ENCODE data around the gene CMBL.

The CMBL gene

DNA sequence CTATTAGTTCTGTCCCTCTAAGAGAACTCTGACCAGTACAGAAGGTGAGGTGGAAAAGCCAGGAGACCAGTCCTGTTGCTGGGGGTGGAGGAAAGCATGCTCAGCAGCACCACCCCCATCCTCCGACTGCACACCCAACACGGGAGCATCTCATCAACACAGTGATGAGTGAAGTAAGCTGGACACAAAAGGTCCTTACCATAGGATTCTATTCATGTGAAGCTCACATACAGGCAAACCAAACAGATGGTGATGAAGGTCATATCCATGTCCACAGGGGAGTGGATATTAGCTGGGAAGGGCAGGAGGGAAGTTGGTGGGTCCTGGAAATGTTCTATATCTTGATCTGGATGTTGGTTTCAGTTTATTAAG is 31.0 kb upstream of the CMBL start:
- Mint-ChIP-seq H3K4me3 (no peak overlapping the region), H3K4me1 (no peaks in the 10 kb centered on the region), H3K27ac (no peak overlapping the region), H3K27me3 (peaks cover 7% of the 10 kb centered on the region), H3K36me3 (no peaks in the 10 kb centered on the region), H3K9me3 (no peaks in the 10 kb centered on the region)

DNA sequence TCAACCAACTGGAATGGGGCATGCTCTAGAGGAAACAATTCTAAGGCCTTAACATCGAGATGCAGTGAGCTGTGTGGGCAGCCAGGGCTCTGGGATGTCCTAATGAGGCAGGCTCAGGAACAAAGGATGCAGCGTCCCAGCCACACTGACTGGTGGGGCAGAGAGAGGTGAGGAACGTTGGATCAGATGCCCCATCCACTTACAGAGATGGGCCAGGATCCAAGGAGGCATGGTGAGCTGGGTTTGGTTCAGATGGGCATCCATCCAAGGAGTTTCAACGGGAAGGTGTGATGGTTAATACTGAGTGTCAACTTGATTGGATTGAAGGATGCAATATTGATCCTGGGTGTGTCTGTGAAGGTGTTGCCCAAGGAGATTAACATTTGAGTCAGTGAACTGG is 30.3 kb upstream of the CMBL start:
- Mint-ChIP-seq H3K27ac (no peak overlapping the region), H3K4me3 (no peak overlapping the region), H3K9me3 (no peaks in the 10 kb centered on the region), H3K27me3 (peaks cover 11% of the 10 kb centered on the region), H3K36me3 (no peaks in the 10 kb centered on the region), H3K4me1 (peaks cover 6% of the 10 kb centered on the region)

DNA sequence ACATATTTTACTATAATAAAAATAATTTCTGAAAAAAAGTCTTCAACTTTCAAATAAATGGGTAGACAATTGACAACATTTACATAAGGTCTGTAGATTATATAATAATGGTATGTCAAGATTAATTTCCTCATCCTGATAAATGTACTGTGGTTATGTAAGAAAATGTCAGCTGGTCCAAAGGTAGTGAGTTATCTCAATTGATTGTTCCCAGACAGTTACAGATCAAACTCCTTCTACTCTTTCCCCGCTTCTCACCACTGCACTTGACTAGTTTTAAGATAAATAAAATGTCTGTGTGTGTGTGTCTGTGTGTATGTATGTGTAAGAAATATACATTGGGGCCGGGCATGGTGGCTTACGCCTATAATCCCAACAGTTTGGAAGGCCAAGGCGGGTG is 29.4 kb upstream of the CMBL start:
- Mint-ChIP-seq H3K27me3 (peaks cover 13% of the 10 kb centered on the region), H3K4me1 (peaks cover 9% of the 10 kb centered on the region), H3K27ac (no peak overlapping the region), H3K36me3 (no peaks in the 10 kb centered on the region), H3K9me3 (no peaks in the 10 kb centered on the region), H3K4me3 (no peak overlapping the region)

DNA sequence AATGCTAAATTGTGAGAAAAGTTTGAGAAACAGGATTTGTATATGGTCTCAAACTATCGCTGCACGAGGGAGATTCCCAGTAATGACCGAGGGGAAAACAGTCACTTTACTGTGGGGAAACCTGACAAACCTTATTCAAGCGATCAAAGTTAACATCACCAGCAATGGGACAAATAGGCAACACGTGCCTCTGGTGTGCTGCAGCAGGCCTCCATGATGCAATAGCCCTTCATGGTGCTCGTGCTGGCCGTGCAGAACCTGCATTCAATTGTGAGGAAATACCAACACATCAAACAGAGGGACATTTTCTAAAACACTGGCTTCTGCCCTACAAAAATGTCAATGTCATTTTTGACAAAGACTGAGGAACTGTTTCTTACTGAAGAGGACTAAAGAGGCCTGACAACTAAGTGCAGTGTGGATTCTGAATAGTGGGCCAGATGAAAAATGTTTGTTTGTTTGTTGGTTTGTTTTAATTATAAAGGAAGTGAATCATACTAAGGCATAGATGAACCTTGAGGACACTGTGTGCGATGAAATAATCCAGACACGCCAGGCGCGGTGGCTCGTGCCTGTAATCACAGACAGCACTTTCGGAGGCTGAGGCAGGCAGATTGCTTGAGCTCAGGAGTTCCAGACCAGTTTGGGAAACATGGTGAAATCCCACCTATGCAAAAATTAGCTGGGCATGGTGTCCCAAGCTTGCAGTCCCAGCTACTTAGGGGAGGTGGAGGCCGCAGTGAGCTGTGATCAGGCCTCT is 28.2 kb upstream of the CMBL start:
- H3K36me3 Mint-ChIP-seq: no peaks in the 10 kb centered on the region
- no peaks in the 10 kb centered on the region for H3K9me3 Mint-ChIP-seq
- peaks cover 10% of the 10 kb centered on the region for H3K4me1 Mint-ChIP-seq
- peaks cover 21% of the 10 kb centered on the region for H3K27me3 Mint-ChIP-seq
- H3K4me3 Mint-ChIP-seq: no peak overlapping the region
- H3K27ac Mint-ChIP-seq: no peak overlapping the region

DNA sequence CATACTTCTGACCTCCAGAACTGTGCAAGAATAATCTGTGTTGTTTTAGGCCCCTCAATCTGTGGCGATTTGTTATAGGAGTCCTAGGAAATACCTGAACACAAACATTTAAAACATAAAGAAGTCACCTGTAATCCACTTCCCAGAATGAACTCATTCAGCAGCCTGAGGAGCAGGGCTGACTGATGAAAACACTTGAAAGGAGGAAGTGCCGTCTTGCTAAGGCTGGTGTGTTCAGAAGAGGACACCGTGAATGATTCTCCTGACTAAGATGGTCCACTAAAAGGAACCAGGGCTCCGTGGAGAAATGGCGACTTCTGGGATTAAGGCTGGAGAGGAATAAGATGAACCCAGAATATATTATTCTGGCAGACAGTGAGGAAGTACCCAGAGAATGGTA is 27.1 kb upstream of the CMBL start:
- Mint-ChIP-seq H3K36me3 (no peaks in the 10 kb centered on the region), H3K27ac (no peak overlapping the region), H3K9me3 (no peaks in the 10 kb centered on the region), H3K4me3 (no peak overlapping the region), H3K4me1 (peaks cover 10% of the 10 kb centered on the region), H3K27me3 (peaks cover 25% of the 10 kb centered on the region)

DNA sequence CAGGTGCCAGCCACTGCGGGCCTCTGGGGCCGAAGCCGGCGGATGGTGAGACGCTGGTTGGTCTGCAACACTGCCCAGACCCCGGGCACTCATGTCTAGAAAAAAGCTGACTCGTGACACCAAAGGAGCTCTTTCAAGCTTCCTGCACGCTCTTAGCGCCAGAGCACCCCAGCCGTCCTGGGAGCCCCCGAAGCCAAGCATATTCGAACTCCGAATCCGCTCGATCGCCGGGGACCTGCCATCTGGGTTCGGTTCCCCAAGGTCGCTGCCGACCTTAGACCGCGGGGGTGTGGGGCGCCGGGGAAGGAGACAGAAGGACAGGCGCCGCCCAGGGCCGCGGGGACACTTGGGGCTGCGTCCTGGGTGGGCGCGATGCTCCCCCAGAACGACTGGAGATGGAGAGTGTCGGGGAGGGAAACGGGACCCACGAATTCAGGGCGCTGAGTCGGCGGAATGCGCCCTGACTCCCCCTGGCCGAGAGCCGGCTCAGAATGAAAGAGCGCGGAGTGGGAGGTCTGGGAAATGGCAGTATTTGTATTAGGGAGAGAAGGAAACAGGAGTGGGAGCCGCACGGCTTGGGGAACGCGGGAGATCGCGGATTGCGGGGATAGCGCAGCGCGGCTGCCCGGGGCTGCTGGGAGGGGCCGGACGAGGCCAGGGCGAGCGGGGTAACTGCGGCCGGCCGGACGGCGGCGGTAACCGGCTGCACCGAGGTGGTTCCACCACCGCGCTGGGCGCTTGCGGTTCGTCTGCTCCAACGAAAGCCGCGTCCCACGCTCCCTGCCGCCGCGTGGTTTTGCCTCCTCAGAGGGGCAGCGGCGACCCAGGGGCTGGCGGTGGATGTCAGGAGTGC is 25.7 kb upstream of the CMBL start:
- Mint-ChIP-seq H3K27me3 (peaks cover 25% of the 10 kb centered on the region), H3K9me3 (no peaks in the 10 kb centered on the region), H3K4me3 (peak overlapping the region; percentile 92), H3K27ac (no peak overlapping the region), H3K36me3 (no peaks in the 10 kb centered on the region), H3K4me1 (peaks cover 10% of the 10 kb centered on the region)

DNA sequence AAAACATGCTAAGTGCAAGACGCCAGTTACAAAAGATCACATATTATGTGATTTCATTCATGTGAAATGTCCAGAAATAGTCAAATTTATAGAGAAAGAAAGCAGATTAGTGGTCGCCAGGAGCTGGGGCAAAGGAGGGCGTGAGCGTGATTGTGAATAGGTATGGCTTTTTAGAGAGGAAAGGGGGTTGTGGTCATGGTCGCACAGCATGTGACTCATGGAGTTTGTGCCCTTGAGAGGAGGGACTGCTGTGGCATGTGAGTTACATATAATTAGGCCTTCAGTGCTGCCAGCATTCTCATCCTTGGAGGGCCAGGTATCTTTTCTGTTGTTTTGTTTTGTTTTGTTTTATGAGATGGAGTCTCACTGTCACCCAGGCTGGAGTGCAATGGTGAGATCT is 24.6 kb upstream of the CMBL start:
- Mint-ChIP-seq H3K27me3 (peaks cover 25% of the 10 kb centered on the region), H3K36me3 (no peaks in the 10 kb centered on the region), H3K4me1 (peaks cover 10% of the 10 kb centered on the region), H3K9me3 (no peaks in the 10 kb centered on the region), H3K4me3 (peak overlapping the region; percentile 57), H3K27ac (no peak overlapping the region)

DNA sequence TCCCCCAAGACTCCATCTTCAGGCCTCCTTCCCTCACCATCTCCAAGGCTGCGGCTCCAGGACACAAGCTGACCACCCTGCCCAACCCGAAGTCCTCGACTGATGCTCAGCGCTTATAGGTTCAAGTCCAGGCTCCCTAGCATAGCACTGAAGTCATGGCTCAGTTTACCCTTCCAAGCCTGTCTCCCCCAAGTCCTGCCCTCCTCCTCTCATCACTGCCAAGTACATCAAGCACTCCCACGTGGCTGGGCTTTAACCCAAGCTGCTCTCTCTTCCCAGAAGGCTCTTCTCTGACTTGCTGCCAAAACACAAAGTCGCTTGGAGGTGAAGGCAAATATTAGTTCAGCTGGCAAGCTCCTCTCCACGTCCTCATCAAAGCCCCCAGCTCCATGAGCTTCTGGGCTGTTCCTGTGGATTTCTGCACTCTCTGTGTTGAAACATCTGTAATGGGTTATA is 23.7 kb upstream of the CMBL start:
- H3K4me3 Mint-ChIP-seq: no peak overlapping the region
- H3K9me3 Mint-ChIP-seq: no peaks in the 10 kb centered on the region
- H3K27ac Mint-ChIP-seq: no peak overlapping the region
- H3K4me1 Mint-ChIP-seq: peaks cover 10% of the 10 kb centered on the region
- H3K27me3 Mint-ChIP-seq: peaks cover 25% of the 10 kb centered on the region
- no peaks in the 10 kb centered on the region for H3K36me3 Mint-ChIP-seq

DNA sequence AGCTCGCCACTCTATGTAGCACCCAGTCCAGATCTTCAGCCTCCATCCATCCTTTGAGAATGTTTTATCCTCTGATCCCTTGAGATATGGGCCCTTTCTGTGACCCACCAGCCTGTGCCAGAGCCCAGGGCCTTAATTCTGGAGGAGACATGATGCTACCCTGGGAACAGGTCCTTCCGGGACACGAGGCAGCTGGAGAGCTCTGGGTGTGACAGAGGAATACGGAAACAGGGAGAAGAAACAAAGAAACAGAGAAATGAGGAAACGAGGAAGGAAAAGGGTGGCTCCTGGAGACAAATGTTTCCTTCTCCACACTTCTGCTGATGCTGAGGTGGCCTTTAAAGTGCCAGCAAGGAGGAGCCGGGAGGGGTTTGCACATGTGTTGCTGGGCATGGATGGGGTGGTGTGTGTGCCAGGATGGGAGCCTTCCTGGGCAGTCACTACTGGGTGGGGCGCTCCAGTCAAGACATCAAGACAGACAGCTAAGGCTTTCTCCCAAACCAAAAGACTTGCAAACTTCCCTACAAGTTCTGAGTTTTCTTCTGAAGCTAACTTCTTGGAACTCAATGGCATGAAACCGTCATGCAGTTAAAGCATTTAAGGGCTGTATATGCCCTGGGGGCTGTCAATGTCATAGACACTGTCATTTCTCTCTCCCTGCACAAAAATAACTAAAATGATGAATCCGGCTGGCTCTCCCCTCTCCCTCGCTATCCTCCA is 23.0 kb upstream of the CMBL start:
- Mint-ChIP-seq H3K27me3 (peaks cover 25% of the 10 kb centered on the region), H3K36me3 (no peaks in the 10 kb centered on the region), H3K4me3 (no peak overlapping the region), H3K9me3 (no peaks in the 10 kb centered on the region), H3K4me1 (peaks cover 10% of the 10 kb centered on the region), H3K27ac (no peak overlapping the region)

DNA sequence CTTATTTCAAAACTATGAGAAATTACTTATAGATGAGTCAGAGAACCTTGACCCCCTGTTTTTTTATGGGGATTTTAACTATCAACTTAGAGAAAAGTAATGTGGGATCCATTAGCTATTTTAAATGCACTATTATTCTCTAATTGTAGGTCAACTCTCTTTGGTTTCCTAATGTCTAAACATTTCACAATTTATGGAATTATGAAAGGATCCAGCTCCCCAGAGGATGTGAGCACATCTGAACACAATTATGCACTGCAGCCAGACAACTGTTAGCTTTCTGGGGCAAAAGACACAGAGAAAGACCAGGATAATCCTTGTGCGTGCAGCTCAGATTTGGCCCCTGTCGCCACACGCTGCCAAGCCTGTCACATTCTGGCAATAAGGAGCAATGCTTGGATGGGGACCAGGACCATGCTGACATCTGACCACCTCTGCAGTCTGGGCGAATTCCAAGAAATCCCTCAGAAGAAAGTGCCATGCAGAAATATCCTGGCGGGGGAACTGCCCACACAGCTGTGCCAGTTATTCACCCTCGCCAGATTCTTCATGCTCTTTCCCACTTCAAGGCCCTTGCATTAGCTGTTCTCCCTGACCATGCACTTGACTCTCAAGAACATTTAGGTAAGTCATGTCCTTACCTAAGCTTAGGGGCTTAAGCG is 22.2 kb upstream of the CMBL start:
- H3K4me1 Mint-ChIP-seq: peaks cover 10% of the 10 kb centered on the region
- peaks cover 24% of the 10 kb centered on the region for H3K27me3 Mint-ChIP-seq
- no peak overlapping the region for H3K27ac Mint-ChIP-seq
- no peaks in the 10 kb centered on the region for H3K9me3 Mint-ChIP-seq
- H3K36me3 Mint-ChIP-seq: no peaks in the 10 kb centered on the region
- H3K4me3 Mint-ChIP-seq: no peak overlapping the region

DNA sequence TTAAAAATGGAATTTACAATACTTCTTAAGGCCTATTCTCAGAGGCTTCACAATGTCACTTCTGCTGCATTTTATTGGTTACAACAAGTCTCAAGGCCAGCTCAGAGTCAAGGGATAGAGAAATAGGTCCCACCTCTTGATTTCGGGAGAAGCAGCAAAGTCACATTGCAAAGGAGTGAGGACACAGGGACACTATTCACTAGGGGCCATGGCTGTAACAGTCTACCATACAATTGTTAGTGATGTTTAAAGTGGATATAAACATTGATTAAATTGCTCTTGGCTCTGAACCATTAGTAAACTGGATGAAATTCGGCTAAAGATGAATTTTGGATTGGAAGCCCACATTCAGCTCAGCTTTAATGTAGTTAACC is 21.7 kb upstream of the CMBL start:
- peaks cover 10% of the 10 kb centered on the region for H3K4me1 Mint-ChIP-seq
- no peak overlapping the region for H3K27ac Mint-ChIP-seq
- no peak overlapping the region for H3K4me3 Mint-ChIP-seq
- H3K9me3 Mint-ChIP-seq: no peaks in the 10 kb centered on the region
- H3K36me3 Mint-ChIP-seq: no peaks in the 10 kb centered on the region
- peaks cover 19% of the 10 kb centered on the region for H3K27me3 Mint-ChIP-seq

DNA sequence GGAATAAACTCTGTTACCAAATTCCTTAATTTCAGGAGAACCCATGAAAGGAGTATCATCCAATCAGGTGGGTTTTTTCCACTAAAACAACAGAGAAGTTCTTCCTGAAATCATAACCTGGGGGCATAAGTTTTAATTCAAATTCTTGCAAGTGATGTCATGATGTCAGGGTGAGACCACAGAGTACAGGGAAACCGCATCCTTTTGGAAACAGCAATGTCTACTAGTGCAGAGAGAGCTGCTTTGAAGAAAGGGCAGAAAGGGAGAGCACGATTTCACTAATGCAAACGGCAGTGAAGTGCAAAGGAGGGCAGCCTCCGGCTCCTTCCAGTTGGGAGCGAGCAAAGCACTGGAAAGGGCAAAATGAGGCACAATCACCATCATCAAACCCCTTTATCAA is 20.6 kb upstream of the CMBL start:
- Mint-ChIP-seq H3K4me1 (peaks cover 7% of the 10 kb centered on the region), H3K9me3 (no peaks in the 10 kb centered on the region), H3K36me3 (no peaks in the 10 kb centered on the region), H3K27me3 (peaks cover 16% of the 10 kb centered on the region), H3K27ac (no peak overlapping the region), H3K4me3 (no peak overlapping the region)

DNA sequence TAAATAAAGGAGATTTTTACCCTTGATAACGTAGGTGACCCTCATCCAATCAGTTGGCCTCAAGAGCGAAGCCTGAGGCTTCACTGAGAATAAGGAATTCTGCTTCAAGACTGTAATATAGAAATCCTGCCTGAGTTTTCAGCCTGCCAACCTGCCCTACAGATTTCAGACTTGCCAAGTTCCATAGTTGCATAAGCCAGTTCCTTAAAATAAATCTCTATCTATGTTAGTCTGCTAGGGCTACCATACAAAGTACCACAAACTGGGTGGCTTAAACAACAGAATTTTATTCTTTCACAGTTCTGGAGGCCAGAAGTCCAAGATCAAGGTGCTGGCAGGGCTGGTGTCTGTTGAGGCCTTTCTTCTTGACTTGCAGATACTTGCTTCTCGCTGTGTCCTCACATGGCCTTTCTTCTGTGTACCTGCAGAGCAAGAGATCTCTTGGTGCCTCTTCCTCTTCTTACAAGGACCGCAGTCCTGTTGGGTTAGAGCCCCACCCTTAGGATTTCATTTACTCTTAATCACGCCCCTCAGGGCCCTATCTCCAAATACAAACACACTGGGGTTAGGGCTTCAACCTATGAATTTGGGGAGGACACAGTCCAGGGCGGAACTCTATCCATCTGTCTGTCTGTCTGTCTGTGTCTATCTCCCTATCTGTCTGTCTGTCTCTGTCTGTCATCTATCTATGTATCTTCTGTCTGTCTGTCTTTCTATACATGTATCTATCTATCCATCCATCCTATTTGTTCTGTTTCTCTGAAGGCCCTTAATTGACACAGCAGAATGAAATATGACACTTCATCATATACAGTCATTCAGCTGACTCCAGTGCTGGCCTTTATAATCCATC is 17.0 kb upstream of the CMBL start:
- H3K9me3 Mint-ChIP-seq: no peaks in the 10 kb centered on the region
- no peaks in the 10 kb centered on the region for H3K4me1 Mint-ChIP-seq
- H3K27ac Mint-ChIP-seq: no peak overlapping the region
- H3K27me3 Mint-ChIP-seq: no peaks in the 10 kb centered on the region
- H3K4me3 Mint-ChIP-seq: no peak overlapping the region
- H3K36me3 Mint-ChIP-seq: no peaks in the 10 kb centered on the region

DNA sequence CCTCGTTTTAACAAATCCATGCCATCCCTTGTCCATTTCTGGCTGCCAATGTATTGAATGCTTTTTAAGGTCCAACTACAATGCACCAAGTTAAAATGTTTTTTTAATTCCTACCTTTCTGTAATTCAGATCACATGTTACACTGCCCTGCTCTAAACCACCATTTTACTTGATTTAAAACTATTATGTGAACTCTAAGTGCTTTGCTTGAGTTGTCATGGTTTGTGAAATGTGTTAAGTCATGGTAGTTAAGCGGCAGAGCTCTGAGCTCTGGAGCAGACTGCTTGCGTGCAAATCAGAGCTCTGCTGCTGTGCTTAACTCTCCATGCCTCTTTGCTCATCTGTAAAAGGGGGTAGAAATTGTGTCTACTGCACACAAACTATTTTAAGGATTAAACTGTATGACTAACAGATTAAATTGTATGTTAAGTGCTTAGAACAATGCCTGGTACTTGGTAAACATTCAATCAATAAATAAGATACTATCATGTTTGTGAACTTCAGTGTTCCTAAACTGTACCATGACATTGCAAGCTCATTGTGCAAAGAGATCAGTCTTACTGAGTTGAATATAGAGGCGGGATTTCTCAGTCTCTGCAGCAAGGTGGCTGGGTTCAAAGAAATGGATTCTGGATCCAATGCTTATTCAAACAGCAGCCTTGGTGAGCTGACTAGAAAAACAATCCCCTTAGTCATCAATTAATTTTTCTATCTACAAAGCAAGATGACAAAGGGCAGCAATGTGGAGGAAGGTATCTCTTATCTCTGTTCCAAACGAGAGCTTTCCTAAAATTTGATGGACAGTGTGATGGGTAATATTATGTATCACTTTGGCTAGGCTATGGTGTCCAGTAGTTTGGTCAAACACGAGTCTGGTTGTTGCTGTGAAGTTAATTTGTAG is 16.1 kb upstream of the CMBL start:
- Mint-ChIP-seq H3K36me3 (no peaks in the 10 kb centered on the region), H3K4me1 (no peaks in the 10 kb centered on the region), H3K4me3 (no peak overlapping the region), H3K9me3 (no peaks in the 10 kb centered on the region), H3K27me3 (peaks cover under 1% of the 10 kb centered on the region), H3K27ac (no peak overlapping the region)
